ENCODE measurements around the gene CR1L. TPM values are rescaled to one million over a fixed set of nuclear protein-coding genes. Genes with fewer than 3 reads are reported as not detected.
"Not testable (repeated sequence)": the region's sequence is repeated elsewhere in the genome, so short reads cannot be mapped to it uniquely, and the experiment has no call there.

The CR1L gene
- total and polyA plus RNA-seq, 9 of the 15 experiments (the other 6 are each of a cell fraction or from before 2014, with no cell fraction given), result 10.1 to 74.8 (median 34.3) TPM

GRCh38 chr1:207635569-207636186 lies 9.3 kb upstream of the CR1L start (continued):
- TF ChIP-seq, protein P1, sequence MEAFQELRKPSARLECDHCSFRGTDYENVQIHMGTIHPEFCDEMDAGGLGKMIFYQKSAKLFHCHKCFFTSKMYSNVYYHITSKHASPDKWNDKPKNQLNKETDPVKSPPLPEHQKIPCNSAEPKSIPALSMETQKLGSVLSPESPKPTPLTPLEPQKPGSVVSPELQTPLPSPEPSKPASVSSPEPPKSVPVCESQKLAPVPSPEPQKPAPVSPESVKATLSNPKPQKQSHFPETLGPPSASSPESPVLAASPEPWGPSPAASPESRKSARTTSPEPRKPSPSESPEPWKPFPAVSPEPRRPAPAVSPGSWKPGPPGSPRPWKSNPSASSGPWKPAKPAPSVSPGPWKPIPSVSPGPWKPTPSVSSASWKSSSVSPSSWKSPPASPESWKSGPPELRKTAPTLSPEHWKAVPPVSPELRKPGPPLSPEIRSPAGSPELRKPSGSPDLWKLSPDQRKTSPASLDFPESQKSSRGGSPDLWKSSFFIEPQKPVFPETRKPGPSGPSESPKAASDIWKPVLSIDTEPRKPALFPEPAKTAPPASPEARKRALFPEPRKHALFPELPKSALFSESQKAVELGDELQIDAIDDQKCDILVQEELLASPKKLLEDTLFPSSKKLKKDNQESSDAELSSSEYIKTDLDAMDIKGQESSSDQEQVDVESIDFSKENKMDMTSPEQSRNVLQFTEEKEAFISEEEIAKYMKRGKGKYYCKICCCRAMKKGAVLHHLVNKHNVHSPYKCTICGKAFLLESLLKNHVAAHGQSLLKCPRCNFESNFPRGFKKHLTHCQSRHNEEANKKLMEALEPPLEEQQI (IDR thresholded peaks at IDR 0.05), result peak; percentile 89
- TF ChIP-seq NKRF (IDR thresholded peaks at IDR 0.05; ENCODE audit: borderline replicate concordance), result peak; percentile 37; the same call in 1 of the 2 replicates
- TF ChIP-seq TEAD2 (tag; IDR thresholded peaks at IDR 0.05), result peak; percentile 68
- TF ChIP-seq NFRKB (IDR thresholded peaks at IDR 0.05; ENCODE audit: low read depth), result peak; percentile 75; the same call in 1 of the 2 replicates
- peak; percentile 66; the same call in 1 of the 2 replicates for TF ChIP-seq GTF2A2 (tag; IDR thresholded peaks at IDR 0.05)
- peak; percentile 63; the same call in 1 of the 2 replicates for TF ChIP-seq ZNF766 (CRISPR knock-in tag; conservative IDR thresholded peaks at IDR 0.05)
- 0 out of 2 replicates have a peak, but pooled peaks have one; percentile 23 for TF ChIP-seq CUX1 (CRISPR knock-in tag; IDR thresholded peaks at IDR 0.05)
- peak; percentile 73; the same call in 1 of the 2 replicates for TF ChIP-seq FOXM1 (IDR thresholded peaks at IDR 0.05; ENCODE audit: low read depth)
- TF ChIP-seq FOXM1 (CRISPR knock-in tag; IDR thresholded peaks at IDR 0.05; ENCODE audit: low read depth), result not testable (repeated sequence)
- peak; percentile 63 for TF ChIP-seq ILK (tag; IDR thresholded peaks at IDR 0.05; ENCODE audit: borderline replicate concordance, low read depth)
- TF ChIP-seq TAF9B (IDR thresholded peaks at IDR 0.05; ENCODE audit: partially characterized antibody), result peak; percentile 47
- peak; percentile 89 for TF ChIP-seq HSF4 (CRISPR knock-in tag; IDR thresholded peaks at IDR 0.05; ENCODE audit: borderline replicate concordance)
- peak; percentile 24; the same call in 1 of the 2 replicates for TF ChIP-seq NFE2 (IDR thresholded peaks at IDR 0.05; ENCODE audit: low read depth)
- peak; percentile 15 to 91; a peak in 2 of 4 replicates for TF ChIP-seq FOXA3 (CRISPR knock-in tag; conservative IDR thresholded peaks at IDR 0.05 in 1 of 2, IDR thresholded peaks at IDR 0.05 in 1 of 2)
- peak in 1 of 2 experiments; percentile 76; a peak in 2 of 4 replicates for TF ChIP-seq ZNF639 (CRISPR knock-in tag; conservative IDR thresholded peaks at IDR 0.05 in 1 of 2, IDR thresholded peaks at IDR 0.05 in 1 of 2)

Data from K562 (cell line).